GM10847 (cell line): ENCODE measurements around the gene CNTN4.

ENCODE experiments used
- POLR2A ChIP-seq: IDR thresholded peaks from 2 replicates; pipeline ENCODE4 v1.6.1; 2011; ENCODE audit not compliant: insufficient read length; ENCODE audit errors: extremely low read depth

Gene CNTN4

DNA sequence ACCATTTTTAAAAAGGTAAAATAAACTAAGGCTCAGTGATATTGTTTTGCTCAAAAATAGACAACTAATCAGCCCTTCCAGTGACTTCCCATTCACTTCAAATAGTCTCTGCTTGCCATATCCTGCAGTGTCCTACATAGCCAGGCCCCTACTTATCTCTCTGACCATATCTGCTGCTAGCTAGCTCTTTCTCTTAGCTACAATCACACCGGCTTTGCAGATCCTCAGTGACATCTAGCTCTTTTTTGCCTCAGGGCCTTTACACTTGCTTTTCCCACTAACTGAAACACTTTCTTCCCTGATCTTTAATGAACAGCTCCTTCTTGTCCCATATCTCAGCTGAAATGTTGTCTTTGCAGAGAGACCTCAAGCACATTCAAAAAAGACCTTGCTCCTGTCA lies 850.2 kb downstream of the CNTN4 start:
- TF ChIP-seq POLR2A: no peak

DNA sequence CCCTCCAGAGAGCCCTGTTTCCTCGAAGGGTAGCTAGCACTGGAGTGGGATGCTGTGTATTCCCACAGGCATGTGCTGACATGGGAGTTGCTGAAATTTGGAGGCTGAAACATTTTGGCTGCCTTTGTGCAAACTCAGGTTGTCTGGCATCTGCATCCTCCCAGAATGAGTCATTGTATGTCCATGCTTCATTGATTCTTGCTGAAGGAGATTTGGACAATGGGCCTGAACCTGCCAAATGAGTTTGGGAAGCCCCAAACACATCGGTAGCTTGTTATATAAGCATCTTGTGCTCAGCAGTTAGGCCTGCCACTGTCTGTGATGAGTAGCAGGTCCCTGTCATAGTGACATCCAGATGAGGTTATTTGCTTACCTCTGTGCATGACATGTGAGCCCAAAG lies 851.5 kb downstream of the CNTN4 start:
- no peak for TF ChIP-seq POLR2A

DNA sequence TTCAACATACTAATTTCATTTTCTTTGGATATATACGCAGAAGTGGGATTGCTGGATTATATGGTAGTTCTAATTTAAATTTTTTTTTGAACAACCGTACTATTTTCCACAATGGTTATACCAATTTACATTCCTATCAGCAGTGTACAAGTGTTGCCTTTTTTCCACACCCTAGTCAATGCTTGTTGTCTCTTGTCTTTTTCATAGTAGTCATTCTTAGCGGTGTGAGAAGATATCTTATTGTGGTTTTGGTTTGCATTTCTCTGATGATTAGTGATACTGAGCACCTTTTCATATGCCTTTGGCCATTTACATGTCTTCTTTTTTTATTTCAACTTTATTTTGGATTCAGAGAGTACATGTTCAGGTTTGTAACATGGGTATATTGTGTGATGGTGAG lies 858.4 kb downstream of the CNTN4 start:
- no peak for TF ChIP-seq POLR2A

DNA sequence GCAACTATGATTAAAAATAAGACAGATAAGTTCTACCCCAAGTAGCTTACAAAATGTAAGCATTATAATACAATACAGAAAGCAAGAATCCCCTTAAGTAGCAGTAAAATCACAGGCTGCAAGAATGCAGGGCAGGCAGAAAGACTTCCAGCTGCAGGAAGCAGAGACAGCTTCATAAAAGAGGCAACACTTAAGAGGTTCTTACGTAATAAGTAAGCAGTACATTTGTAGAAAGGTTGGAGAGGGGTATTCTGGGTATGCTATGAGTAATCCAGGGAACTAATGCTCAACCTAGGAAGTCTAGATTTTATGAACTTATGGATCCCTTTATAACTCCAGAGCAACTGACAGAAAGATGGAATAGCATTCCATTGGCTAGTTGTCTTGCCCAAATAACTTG lies 859.9 kb downstream of the CNTN4 start:
- TF ChIP-seq POLR2A: no peak

DNA sequence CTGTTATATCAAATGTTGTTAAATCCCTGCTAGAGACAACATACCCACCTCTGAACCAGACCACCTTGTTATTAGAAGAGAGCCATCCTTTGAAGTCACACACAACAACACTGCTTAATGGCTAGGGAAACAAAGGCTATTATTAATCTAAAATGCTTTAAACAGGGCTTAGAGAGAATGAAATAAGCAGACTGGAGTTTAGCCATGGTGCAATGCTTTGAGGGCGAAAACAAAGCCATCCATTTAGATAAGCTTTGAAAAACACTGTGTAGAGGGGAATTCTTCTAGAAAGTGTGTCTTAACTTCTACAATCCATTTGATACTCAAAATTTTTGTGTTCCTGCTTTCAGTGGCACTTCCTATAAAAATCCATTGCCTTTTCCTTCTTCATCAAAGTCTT lies 862.9 kb downstream of the CNTN4 start:
- no peak for TF ChIP-seq POLR2A

DNA sequence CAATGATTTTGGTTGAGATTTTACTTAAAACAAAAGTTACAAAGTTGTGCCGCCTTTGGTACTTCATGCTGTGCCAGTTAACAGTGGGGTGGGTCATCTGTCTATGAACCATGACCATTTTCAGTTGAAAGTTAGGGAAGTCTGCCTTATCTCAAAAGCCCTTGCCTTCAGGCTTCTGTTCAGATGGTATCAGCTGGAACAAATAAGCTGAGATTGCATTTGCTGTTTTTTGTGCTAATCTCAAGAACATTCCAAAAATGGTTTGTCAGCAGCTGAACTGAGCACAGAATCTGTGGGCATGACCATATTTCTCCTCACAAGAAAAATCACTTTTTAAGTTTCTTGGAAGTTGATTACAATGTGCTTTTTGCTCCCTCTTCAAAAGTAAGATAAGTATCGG lies 869.2 kb downstream of the CNTN4 start:
- no peak for TF ChIP-seq POLR2A

DNA sequence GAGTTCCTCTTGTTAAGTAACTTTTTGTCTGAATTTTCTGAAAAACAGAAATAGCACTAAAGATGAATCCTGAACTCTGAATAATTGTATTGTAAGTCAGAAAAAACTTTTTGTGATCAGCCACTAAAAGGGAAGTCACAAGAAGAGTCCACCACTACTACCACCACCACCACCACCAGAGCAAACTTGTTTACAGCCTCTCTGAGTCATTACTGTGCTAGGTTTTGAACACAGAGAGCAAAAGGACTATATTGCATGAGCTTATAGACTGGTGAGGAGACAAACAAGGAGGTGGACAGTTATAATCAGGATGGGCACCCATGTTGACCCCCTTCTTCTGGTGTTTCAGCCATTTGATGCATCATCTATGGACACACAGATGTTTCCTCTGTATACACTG lies 869.8 kb downstream of the CNTN4 start:
- no peak for TF ChIP-seq POLR2A

DNA sequence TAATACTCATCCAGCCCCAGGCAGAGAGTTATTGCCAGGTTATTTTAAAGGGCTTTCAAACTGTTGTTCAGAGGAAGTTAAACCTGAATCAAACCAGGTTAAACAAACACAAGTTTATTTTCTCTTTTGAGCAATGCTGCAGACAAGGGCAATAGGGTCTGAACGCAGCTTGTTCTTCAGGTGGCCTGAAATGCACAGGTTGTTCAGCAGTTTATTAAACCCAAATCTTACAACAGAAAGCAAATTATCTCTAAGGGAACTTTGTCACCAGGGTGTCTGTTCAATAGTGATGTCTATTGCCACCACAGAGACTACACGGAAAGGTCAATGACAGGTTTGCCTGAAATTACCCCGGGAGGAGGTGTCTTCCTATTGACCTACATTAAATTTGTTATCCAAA lies 877.5 kb downstream of the CNTN4 start:
- TF ChIP-seq POLR2A: no peak

DNA sequence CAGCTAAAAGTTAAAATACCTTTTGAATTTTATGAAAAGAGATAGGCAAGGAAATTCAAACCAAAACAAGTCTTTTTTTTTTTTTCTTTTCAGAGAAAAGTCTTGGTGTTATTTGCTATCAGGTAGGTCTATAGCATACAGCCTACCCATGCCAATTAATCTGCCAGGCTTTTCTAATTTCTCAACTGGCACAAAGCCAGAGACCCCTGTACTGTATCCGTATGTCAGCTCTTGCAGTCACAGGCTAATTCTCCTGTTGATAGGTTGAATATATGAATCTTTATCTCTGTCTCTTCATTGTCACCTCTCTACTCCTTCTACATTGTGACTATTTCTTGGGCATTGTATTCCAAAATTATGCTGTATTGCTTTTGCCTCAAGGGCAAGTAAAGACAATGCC lies 878.1 kb downstream of the CNTN4 start:
- TF ChIP-seq POLR2A: no peak

DNA sequence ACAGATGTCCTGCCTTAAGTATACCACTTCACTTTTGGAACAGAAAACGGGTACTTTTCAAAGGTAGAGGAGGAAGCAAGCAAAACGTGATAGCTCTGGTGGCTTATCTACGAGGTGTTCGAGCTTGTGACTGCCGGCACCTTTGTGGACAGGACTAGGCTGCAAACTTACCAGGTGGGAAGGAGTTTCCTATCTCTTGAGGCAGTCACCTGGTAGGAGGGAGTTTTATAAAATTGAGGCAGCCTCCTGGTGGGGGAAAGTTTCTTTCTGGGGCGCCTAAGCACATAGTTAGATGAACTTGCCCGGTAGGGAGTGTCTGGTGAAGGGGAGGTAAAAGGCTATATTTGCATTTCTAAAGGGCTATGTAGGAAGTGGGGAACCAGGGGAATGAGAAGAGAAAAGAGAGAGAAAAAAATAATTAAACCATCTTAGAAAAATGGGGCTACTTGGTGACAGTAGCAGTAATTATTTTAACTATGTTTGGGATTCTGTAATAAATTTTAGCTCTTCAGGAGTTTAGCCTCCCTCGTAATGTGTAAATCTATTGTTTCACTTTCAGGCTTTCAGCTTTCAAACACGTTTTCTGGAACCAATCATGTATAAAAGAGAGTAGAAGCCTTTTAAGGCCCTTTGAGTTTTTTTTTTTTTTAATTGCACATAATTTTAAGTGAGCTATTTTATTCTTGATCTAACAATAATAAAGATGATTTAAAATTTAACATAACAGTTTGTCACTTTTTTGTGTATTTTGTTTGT lies 880.5 kb downstream of the CNTN4 start:
- no peak for TF ChIP-seq POLR2A

DNA sequence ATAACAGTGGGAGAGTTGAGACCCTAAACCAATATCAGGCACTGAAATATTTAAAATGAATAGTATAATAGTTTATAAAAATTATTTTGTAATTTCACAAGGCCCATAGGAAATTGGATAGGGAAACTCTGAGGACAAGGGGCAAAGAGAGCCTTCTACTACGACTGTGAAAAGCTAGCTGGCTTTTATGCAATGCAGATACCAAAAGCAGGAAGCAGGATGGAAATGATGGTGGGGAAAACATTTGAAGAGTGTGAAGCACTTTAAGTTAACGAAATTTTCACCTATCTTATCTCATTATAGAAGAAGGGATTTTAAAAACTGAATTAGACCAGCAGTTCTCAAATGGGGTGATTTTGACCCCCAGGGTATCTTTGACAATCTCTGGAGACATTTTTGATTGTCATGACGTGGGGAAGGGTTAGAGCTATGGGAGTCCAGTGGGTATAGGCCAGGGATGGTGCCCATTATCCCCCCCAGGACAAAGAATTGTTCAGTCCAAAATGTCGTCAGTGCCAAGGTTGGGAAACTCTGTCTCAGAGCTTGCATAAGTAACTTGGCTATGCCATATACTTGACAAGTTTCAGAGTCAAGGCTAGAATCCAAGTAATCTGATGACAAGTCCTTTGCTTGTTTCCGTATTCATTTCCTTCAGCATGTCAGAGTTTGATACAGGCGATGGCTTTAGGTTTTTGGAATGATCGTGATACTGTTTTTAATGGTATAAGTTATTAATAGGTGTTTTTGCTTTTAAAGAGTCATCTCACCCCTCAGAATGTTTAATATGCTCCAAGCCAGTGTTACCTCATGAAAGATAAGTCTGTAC lies 885.6 kb downstream of the CNTN4 start:
- no peak for TF ChIP-seq POLR2A

DNA sequence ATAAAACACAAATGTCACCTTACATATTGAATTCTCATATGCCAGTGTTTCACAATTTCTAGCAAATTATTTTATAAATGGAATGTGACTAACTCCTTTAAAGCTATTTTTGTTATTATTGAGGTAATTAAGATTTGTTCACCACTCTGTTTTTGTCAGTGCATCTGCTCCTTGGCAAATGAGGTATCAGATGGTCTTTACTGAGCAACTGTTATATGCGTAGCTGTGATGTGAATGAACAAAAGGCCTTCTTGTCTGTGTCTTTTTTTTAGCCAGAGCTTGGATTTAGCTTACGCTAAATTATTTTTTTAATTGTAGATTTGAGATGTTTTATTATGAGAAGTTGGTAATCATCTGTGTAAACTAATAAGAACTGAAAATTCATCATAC lies 886.2 kb downstream of the CNTN4 start:
- TF ChIP-seq POLR2A: no peak

DNA sequence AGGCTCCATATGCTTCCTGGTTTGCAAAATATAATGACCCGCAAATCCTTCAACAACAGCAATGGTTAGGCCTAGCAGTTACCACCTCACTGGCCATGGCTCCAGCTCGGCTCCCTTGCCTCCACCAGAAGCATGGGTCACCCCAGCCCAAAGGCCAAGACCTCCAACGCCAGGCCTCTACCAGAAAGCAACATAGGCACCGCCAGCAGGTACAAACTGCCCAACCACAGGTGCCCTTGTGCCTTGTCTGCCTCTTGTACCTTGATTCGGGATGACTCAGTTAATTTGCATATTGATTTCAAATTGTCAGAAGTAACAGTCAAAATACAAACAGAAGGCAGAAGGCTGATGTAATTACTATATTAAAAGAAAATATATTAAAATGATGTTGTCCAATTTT lies 886.8 kb downstream of the CNTN4 start:
- TF ChIP-seq POLR2A: no peak

DNA sequence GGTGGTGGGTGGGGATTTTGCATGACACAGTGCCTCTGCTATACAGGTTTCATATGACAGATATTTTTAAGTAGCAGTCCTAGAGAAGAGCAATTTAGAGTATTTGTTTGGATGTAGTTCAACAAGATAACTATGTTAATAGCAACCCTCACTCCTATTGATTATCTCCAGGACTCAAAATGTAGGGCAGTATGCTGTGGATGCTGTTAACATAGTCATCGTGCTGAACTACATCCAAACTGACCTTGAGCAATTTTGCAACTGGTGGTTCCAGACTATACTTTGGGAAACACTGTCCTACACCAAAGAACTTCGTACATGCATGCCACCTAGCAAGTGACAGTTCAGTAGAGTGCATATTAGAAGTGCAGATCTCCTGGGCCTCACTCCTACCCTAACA lies 893.9 kb downstream of the CNTN4 start:
- TF ChIP-seq POLR2A: no peak

DNA sequence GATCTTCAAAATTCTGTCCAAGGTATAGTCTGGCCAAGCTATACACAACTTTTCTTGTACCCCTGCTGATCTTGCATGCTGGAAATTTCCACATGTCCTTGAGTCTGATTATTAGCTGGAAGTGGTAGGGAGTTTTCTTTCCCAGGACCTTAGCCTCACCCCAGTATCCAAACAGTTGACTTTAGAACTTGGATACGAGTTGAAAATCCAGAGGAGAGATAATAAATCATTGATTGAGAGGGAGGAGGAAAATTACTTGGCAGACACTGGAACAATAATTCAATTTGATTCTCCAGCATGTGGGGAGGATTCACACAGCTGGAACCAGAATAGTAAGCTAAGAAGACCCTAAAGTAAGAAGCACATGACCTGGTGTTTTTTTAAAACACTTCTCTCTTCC lies 895.1 kb downstream of the CNTN4 start:
- no peak for TF ChIP-seq POLR2A

DNA sequence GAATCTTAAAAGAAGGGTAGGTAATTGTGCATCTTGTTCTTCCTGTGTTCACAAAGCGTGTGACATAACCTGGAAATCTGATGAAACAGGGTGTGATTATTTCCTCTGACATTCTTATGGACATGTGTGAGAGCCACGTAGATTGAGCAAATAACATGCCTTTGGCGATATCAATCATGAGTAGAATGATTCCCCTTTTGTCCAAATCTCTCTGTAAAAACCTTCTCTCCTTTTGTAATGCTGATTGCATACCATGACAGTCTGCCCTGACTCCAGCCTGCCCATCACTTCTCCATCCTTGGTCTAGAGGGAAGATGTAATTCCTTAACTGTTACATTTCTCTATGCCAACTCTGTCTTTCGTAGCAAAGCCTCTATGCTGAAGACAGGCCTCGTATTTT lies 896.5 kb downstream of the CNTN4 start:
- no peak for TF ChIP-seq POLR2A
